SH-SY5Y (cell line): Measurements from ENCODE around the gene CCDC88B.

Source experiments
- GATA2 ChIP-seq: IDR thresholded peaks from 2 replicates; pipeline ENCODE4 v1.6.1; 2011; ENCODE audit warnings: mild to moderate bottlenecking, low read depth, low read length
- GATA3 ChIP-seq: IDR thresholded peaks from 2 replicates; pipeline ENCODE4 v1.6.1; 2011; ENCODE audit warnings: low read depth, mild to moderate bottlenecking, low read length, moderate library complexity

DNA sequence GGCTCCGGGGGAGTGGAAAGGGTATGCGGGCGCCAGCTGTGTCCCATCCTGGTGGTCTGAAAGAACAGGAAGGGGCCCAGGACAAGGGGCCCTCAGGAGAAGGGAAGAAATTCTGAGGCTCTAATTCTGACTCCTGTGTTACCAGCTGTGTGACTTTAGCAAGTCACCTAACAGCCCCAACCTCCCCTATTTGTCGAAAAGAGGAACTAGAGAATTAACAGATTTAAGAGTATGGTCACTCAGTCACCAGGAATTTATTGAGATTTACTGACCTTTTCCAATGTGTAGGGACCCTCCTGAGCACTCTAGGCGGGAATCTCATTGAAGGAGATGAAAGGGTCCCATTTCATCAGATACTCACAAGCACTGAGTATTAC lies 33.6 kb downstream of the CCDC88B start:
- TF ChIP-seq GATA3, result no peak
- no peak for TF ChIP-seq GATA2
